Measurements from ENCODE around the gene OLFML1.
A peak's percentile ranks its signal among the peaks of the same experiment; 100 is the strongest.

Gene OLFML1

DNA sequence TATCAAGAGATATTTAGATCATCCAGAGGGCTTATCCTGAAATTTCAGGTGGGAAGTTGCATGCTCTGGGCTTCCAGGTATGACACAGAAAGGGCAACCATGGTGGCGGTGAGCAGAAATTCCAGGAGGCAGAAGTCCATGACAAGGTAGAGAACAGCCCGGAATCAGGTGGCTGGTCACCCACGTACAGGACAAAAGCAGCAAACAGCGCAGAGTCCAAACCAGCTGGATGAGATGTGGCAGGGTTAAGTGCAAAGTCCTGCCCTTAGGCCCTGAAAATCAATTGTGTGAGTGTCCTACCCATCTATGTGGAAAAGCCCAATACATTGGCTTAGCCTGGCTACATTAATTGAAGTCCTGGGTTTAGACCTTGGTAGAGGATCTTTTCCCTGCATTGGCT is 40.1 kb downstream of the OLFML1 start:
- Histone ChIP-seq H3K4me3 (no peak overlapping the region), H3K27ac (peak overlapping the region in 3 of 21 experiments; percentile 4 to 39 (median 31))

DNA sequence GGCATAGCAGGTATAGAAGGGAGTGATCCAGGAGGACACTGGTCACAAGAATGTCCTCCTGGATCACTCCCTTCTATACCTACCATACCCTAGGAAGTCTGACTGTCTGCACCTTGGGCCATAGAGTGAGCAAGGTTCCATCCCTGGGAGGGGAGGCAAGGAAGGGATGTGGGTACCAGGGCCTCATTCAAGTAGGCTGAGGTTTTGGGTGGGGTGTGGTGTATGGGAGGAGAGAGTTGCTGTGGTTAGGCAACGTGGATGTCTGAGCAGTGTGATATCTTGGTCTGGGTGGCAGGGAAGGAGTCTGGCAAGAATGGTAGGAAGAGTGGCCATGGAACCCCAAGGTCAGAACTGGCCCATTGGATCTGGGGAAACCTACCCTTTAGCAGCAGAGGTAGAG is 41.7 kb downstream of the OLFML1 start:
- no peak overlapping the region for H3K4me3 ChIP-seq

DNA sequence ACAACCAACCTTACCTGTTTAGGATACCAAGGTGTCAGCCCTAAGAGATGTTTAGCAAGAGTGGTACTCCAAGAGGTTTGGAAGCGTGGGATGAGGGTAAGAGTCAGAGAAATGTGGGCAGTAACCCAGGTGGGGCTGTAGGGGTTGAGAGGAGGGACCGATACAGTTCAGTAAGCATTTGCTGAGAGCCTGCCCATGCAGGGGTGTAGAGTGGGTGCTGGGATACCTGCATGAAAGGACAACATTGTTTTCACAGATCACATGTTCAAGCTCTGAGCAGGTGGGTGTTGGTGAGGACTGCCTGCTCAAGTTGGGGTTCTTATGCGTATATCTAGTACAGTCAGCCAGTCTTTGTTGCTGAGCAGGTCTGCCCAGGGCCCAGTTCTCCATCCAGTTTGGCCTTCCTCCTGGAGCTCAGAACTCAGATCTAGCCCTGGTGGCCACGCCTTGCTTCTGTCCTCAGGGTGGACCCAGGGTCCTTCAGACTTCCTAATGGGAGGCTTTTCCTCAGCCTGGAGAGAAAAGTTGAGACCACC is 43.3 kb downstream of the OLFML1 start:
- Histone ChIP-seq H3K4me3 (no peak overlapping the region), H3K27ac (peak overlapping the region in 6 of 21 experiments; percentile 10 to 55 (median 34))

More for the DNA sequence above, 41.7 kb downstream of the OLFML1 start:
- peak overlapping the region in 3 of 21 experiments; percentile 4 to 31 (median 29) for H3K27ac ChIP-seq

DNA sequence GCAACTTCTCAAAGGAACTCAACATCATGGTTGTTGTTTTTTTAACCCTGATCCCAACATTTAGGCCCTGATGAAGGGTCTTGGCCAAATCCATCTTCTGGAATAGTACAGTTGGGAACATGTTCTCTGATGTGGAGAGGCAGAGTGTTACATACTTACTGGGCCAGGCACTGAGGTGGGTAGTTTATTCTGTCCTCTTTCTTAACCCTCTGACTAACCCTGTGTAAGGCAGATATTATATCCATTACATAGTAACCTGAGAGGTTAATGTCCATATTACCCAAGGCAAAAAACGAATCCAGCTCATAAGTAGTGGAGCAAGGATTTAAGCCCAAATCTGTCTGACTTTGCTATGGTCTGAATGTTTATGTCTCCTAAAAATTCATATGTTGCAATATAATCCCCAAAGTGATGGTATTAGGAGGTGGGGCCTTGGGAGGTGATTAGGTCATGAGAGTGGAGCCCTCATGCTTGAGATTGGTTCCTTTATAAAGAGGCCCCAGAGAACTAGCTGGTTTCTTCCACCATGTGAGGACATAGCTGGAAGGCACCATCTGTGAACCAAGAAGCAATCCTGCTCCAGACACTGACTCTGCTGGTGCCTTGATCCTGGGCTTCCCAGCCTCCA is 44.8 kb downstream of the OLFML1 start:
- Histone ChIP-seq H3K4me3 (no peak overlapping the region), H3K27ac (peak overlapping the region in 3 of 21 experiments; percentile 10 to 44 (median 32))

DNA sequence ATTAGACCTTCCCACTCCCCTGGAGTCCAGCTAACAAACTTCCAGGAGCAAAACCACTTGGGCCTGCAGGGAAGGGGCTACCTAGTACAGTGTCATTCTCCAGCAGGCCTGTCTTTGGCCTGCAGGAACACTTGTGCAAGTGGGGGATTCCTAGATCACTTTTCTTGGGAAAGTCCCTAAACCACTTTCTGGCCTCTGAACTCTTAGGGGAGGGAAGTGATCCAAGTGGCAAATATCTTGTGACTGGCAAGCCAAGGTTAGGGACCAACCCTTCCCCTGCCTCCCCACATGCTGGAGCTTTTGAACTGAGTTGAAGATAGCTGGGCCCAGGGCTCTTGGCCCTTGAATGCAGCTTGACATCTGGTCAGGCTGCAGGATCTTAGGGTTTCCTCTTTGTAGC is 45.7 kb downstream of the OLFML1 start:
- Histone ChIP-seq H3K4me3 (no peak overlapping the region), H3K27ac (peak overlapping the region in 1 of 21 experiments; percentile 10)

DNA sequence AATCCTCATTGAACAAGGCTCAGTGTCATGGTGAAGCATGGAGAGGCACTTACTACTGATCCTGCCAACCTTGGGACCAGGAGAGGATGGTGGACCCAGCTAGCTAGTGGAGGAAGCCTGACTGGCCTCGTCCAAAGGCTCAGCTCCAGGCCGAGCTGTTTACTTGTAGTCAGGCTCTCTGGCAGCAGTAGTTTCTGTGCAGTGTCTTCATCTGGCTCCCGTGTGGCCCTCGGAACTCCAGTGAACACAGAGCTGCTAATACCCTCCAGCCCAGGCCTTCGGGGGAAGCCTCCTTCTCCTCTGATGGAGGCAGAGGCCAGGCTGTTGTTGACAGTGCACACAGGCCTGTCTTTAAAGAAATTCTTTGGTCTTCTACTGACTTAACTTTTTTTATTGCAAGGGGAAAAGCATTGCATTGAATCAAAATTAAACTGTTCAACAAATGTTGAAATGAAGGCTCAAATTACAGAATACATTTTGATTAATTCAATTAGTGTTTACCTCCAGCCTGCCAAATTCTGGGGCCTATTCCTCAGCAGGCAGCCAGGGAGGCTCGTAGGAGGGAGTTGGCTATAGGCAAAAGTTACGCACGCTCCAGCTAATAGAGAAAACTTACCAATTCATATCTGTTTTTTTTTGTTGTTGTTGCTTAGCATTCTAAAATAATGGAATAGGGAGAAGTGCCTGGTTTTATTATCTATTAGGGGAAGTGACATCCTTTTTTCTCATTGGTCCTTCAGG is 47.3 kb downstream of the OLFML1 start:
- peak overlapping the region in 8 of 21 experiments; percentile 2 to 64 (median 28) for H3K27ac ChIP-seq

DNA sequence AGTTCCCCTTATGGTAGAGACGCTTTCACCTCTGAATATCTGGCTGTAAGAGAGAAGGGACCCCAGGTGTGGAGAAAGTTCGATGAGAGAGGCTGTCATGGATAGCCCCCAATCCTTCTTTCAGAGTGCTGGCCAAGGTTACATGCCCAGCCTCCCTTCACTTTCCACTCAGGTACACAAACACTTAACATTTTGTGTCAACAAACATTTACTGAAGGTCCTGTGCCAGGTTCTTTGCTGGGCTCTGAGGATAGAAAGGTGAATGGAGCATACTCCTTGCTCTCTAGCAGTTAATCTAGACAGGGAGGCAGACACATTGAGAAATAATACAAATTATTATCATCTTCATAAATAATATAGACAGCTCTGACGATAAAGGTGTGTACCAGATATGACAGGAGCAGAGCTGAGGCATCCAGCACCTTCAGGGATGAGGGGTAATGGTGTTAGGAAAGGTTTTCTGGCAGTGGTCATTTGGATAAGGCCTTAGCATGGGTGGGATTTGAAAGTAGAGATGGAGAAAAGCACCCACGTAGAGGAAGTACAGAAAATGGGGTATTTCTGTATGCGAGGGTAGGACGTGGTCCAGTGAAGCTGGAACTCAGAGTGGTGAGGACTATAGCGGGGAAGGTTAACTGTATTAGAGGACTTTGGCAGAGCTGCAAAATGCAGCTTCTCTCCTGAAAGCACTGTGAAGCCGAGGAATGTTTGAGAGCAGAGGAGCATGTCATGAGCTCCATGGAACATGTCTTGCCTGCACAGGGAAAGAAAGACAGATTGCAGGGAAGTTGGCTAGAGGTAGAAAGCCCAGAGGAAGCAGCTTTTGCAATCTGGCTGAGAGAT is 48.1 kb downstream of the OLFML1 start:
- Histone ChIP-seq H3K4me3 (no peak overlapping the region), H3K27ac (peak overlapping the region in 1 of 21 experiments; percentile 24)

More for the DNA sequence above, 47.3 kb downstream of the OLFML1 start:
- H3K4me3 ChIP-seq = no peak overlapping the region

DNA sequence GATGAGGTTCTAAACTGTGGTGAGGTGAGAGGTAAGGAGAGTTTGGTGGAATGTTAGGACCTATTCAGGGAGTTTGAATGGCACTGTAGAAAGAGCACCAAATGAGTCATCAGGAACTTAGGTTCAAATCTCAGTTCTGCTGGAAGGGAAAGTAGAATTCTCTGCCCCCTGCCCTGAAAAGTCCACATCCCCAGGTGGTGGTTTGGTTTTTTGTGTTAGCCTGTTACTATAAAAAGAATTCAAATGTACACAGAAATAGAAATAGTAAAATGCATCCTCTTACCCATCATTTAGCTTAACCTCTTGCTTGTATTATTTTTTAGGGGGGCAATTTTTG is 48.7 kb downstream of the OLFML1 start:
- Histone ChIP-seq H3K27ac (no peak overlapping the region), H3K4me3 (no peak overlapping the region)

DNA sequence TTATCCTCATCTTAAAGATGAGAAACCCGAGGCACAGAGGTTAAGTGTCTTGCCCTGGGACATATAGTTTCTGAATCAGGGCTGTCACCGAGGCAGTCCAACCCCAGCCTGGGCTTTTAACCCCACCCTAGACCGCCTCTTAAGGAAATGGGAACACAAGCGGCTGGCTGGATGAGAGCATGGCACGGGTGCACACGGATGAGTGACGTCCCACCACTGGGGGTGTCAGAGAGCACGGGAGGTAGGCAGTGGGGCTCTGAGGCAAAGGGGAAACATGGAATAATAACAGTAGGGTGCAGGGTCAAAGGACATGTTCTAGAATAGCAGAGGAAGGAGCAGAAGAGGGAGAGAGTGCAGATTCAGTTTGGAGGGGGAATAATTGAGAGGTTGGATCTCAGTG is 50.8 kb downstream of the OLFML1 start:
- H3K27ac ChIP-seq = no peak overlapping the region
- H3K4me3 ChIP-seq = no peak overlapping the region

DNA sequence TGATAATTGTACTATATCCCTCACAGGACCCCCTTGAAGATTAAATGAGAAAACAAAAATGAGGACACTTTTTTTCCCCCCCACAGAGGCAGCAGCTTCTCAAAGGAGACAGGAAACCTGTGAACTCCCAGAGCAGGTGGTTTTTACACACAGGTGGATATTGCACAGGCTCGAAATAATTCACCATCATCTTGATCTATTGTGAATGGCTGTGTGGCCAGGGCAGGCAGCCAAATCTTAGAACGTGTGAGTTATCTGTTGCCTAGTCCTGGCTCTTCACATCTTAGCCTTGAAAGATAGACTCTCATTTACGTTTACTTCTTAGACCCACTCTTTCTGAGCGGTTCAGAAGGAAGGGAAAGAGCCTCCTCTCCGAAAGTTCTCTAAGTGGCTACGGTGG is 52.0 kb downstream of the OLFML1 start:
- H3K27ac ChIP-seq = peak overlapping the region in 13 of 21 experiments; percentile 23 to 86 (median 74)
- no peak overlapping the region for H3K4me3 ChIP-seq

DNA sequence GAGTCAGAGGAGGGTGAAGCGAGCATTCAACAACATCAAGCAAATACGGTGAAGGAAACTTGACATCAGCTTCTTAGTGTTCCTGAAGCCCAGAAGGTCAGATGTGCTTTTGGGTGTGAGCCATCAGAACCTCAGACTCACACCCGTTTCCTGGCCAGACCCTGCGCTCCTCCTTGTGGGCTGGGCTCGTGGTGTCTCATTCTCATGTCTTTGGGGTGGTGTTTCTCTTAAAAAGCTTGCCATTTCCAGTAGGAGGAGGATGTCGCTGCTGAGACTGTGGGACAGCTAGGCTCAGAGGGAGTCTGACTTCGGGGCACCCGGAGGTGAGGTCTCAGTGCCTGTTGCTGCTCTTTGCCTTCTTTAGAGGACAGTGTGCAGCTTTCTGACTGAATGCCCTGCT is 52.7 kb downstream of the OLFML1 start:
- Histone ChIP-seq H3K4me3 (peak overlapping the region in 1 of 7 experiments; percentile 4), H3K27ac (peak overlapping the region in 19 of 21 experiments; percentile 40 to 86 (median 73))

DNA sequence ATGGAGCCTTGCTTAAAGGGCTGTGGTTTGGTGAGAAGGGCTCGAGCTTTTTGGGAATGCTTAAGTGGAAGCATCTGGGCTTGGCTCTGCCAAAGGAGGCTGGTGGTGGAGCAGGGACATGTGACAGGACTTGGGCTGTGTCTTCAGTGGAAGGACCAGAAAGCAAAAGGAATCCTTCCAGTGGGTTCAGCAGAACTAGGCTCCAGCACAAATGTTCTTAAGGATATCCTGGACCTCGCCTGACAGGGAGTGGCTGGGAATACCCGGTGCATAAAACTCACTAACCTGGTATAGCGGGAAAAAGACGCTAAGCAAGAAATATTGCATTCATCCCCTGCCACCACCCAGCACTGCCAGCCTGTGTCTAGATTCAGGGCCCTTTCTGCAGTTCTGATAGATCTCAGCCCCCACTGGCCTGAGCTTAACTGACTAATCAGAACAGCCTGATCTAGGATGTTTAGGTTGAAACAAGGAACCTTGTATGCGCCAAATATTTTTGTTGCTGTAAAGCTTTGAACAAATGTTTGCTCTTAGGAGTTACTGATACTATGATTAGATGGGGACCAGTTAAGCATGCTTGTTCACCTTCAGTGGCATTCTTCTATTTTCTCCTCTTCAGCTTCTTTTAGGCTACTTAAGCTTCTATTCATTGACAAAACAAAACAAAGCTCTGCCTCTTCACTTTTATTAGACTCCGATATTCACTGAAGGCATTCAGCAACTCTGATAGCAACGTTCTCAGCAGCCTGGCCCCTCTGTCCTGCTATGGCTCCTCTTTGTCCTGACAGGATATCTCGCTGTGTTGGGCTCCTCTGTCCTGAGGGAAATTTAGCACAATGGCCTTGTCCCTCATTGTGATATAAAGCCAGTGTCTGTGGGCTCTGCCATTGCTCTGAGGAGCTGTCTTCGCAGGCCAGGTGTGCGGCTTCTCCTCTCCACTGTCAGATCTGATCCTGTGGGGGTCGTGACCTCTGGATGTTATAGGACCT is 53.5 kb downstream of the OLFML1 start:
- H3K4me3 ChIP-seq = peak overlapping the region in 1 of 7 experiments; percentile 4
- peak overlapping the region in 19 of 21 experiments; percentile 40 to 85 (median 73) for H3K27ac ChIP-seq

DNA sequence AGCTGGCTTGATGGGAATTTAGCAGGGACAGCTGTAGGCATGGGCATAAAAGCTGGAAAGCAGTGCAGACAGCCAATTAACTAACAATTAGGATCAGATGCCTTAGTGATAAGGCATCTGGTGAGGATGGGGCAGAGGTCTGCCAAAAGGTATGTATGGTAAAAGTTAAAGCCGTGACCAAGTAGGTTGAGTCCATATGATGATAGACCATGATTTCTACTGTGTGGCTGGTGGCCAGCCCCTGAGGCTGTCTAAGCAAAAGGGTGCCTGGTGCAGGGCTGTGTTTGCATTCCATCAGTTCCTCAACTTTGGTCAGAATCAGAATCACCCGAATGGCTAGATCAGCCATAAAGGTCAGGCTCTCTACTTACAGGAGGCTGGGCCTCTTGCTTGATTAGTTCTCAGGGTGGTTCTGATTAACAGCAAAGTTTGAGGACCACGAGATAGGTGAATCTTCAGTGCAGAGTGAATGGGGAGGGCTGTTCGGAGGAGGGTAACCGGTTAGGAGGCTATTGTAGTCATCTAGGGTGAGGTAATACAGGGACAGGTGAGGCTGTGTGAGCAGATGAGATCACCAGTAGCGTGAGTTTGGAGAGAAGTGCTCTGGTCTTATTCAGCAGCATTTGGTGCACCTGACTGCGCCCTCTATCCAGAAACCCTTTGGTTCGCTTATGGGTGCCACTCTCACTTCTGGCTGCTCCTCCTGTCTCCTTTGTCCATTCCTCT is 55.7 kb downstream of the OLFML1 start:
- Histone ChIP-seq H3K4me3 (no peak overlapping the region), H3K27ac (peak overlapping the region in 8 of 21 experiments; percentile 14 to 80 (median 32))

DNA sequence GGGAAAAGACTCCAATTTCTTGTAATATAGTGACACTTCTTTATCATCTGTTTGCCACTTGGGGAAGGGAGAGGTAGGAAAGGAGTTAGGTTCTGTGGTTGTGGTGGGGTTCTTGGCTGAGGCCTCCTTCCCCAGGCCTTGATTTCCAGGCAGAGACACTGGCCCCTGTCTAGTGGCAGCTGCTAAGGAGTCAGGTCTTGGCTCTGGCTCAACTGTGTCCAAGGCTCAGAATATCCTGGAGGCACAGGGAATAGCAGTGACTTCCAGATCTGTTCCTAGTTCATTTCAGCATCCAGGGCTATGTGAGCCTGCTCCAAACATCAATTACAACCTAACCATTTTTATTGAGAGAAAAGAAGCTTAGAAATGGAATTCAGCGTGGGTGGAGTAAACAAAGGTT is 58.0 kb downstream of the OLFML1 start:
- no peak overlapping the region for H3K27ac ChIP-seq
- no peak overlapping the region for H3K4me3 ChIP-seq

DNA sequence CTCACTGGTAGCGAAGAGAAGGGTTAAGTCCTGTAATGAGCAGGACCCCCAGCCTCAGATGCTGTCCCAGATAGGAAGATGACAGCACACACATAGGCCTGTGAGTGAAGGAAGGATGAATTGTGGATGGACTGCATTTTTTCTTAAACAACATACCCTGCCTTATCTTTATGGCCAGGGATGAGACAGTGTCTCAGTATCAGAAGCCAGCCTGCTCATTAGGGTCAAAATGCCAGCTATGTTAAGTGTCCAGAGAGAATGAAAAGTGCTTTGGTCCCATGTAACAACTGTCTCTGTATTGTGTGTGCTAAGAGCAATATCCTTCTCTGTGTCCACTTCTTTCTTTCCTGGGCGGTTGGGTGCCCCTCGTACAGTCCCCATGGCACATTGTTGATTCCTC is 58.7 kb downstream of the OLFML1 start:
- Histone ChIP-seq H3K27ac (no peak overlapping the region), H3K4me3 (no peak overlapping the region)

DNA sequence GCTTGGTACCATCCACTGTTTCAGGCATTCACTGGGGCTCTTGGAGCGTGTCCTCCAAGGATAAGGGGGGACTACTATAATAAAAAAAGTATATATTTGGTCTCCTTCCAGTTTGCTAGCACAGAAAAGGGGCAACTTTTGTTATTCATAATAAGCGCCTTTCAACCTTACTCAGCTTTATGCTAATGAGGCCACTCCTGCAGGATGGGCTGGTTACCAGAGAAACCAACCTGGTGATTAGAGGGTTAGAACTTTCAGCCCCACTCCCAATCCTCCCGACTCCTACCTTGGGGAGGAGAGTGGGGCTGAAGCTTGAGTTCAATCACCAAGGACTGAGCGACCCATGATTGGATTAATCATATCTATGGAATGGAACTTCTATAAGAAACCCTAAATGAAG is 60.3 kb downstream of the OLFML1 start:
- H3K4me3 ChIP-seq = no peak overlapping the region
- peak overlapping the region in 16 of 21 experiments; percentile 7 to 80 (median 57) for H3K27ac ChIP-seq

DNA sequence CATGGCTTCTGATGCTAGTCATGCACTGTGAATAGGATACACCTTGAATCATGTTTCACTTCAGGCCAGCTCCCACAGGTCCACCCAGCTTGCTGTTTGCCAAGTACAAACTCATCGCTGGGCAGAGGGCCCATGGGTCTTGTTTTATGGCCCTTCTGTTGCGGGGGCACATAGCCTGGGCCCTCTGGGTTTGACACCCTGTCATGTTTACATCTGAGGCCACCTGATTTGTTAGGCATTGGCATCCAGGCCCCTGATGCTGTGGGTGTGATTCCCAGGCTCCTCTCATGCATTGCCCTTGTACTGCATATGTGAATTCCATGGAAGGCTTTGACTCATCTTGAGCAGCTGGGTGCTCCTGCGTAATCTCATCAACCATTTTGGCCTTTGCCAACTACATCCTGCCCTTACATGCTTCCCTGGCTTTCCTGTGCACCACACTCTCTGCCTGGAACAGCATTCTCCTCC is 61.1 kb downstream of the OLFML1 start:
- H3K27ac ChIP-seq = peak overlapping the region in 12 of 21 experiments; percentile 29 to 80 (median 63)
- H3K4me3 ChIP-seq = no peak overlapping the region

DNA sequence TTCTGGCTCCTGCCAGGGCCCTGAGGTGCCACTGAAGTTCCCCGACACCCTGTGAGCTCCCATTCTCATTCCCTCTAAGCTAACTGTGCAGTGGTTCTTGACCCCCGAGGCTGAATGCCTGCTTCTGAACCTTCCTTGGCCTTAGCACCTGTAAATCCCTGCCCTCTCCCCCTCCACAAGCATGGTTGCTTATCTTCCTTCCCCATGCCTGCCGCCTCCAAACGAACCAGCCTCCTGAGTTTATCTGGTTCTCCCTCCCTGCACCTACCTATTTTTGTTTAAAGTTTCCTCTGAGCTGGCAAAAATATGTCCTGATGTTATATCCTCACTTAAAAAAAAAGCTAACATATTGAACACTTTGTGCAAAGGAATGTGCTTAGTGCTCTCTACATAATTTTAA is 62.4 kb downstream of the OLFML1 start:
- Histone ChIP-seq H3K4me3 (no peak overlapping the region), H3K27ac (peak overlapping the region in 9 of 21 experiments; percentile 49 to 71 (median 58))

Data from skin epidermis (tissue), 12 donors.